ENCODE measurements around the gene CLC.

Gene CLC

GRCh38 chr19:39745643-39746042 is 7.8 kb upstream of the CLC start:
- no peak for TF ChIP-seq CTCF (IDR thresholded peaks at IDR 0.05)
- no peak for DNase-seq (ENCODE audit: low spot score)
- H3K27ac ChIP-seq: no peak overlapping the region
- H3K4me3 ChIP-seq: no peak overlapping the region

- H3K4me3 ChIP-seq: no peak overlapping the region
- DNase-seq (ENCODE audit: low spot score): no peak
- TF ChIP-seq CTCF (IDR thresholded peaks at IDR 0.05): no peak
- no peak overlapping the region for H3K27ac ChIP-seq
Observed at GRCh38 chr19:39740395-39740794, 2.6 kb upstream of the CLC start.

GRCh38 chr19:39738814-39739213 is 985 bp upstream of the CLC start:
- Histone ChIP-seq H3K4me3 (no peak overlapping the region), H3K27ac (no peak overlapping the region)
- no peak for TF ChIP-seq CTCF (IDR thresholded peaks at IDR 0.05)
- DNase-seq (ENCODE audit: low spot score): no peak

- no peak for DNase-seq (ENCODE audit: low spot score)
- no peak overlapping the region for H3K4me3 ChIP-seq
- no peak overlapping the region for H3K27ac ChIP-seq
- no peak for TF ChIP-seq CTCF (IDR thresholded peaks at IDR 0.05)
Observed at GRCh38 chr19:39737351-39737750, 478 bp downstream of the CLC start.

GRCh38 chr19:39736088-39736487 is 1.7 kb downstream of the CLC start:
- no peak overlapping the region for H3K4me3 ChIP-seq
- DNase-seq (ENCODE audit: low spot score): no peak
- no peak for TF ChIP-seq CTCF (IDR thresholded peaks at IDR 0.05)
- H3K27ac ChIP-seq: no peak overlapping the region

GRCh38 chr19:39735688-39736087 is 2.1 kb downstream of the CLC start:
- Histone ChIP-seq H3K4me3 (no peak overlapping the region), H3K27ac (no peak overlapping the region)
- TF ChIP-seq CTCF (IDR thresholded peaks at IDR 0.05): no peak
- no peak for DNase-seq (ENCODE audit: low spot score)

- no peak overlapping the region for H3K27ac ChIP-seq
- H3K4me3 ChIP-seq: no peak overlapping the region
- no peak for DNase-seq (ENCODE audit: low spot score)
- no peak for TF ChIP-seq CTCF (IDR thresholded peaks at IDR 0.05)
Observed at GRCh38 chr19:39733841-39734240, 4.0 kb downstream of the CLC start.
